ENCODE data around the gene DSC2.

DNA sequence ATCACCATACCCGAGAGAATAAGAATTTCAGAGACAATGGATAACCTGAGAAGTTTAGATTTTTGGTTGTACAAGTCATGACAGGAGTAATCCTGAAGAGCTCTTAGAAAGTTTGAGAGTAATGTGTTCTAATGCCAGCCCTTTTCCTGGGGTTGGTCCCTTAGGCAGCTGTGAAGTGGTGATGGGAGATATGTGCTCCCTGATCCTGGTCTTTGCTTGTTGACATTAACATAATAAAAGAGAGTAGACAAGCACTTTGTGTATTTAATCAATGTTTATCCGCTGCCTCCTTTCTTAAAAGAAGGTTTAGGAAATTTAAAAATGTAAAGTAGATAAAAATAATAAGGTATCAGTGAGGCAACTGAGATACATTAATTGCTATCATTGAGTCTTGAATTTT is 45.9 kb downstream of the DSC2 start:
- TF ChIP-seq POLR2AphosphoS5 (IDR thresholded peaks at IDR 0.05), result no peak
- no peak for TF ChIP-seq POLR2A (IDR thresholded peaks at IDR 0.05)
- TF ChIP-seq, protein P1, sequence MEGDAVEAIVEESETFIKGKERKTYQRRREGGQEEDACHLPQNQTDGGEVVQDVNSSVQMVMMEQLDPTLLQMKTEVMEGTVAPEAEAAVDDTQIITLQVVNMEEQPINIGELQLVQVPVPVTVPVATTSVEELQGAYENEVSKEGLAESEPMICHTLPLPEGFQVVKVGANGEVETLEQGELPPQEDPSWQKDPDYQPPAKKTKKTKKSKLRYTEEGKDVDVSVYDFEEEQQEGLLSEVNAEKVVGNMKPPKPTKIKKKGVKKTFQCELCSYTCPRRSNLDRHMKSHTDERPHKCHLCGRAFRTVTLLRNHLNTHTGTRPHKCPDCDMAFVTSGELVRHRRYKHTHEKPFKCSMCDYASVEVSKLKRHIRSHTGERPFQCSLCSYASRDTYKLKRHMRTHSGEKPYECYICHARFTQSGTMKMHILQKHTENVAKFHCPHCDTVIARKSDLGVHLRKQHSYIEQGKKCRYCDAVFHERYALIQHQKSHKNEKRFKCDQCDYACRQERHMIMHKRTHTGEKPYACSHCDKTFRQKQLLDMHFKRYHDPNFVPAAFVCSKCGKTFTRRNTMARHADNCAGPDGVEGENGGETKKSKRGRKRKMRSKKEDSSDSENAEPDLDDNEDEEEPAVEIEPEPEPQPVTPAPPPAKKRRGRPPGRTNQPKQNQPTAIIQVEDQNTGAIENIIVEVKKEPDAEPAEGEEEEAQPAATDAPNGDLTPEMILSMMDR (IDR thresholded peaks at IDR 0.05), result no peak
